ENCODE results near the gene BST1. TPM values are rescaled to one million over a fixed set of nuclear protein-coding genes. Genes with fewer than 3 reads are reported as not detected.

The BST1 gene
- total RNA-seq, 1 experiment from 2014 or later, result not detected

DNA sequence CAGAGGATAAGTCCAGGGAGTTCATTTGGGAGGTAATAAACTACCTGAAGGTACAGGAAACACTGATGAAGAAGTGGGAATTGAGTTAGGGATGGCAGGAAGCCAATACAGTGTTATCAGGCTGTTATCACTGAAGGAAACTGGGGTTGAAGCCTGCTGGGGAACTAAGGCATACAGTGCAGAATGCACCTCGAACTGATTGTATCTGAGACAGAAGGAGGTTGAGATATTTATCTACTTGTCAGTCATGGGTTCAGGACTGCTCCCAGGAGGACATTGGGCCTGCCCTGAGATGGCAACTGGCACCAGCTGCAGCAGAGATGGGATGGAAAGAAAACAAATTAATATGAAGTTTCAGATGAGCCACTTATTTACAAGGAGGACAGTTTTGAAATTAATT is 39.8 kb downstream of the BST1 start:
- Mint-ChIP-seq H3K4me1 (peaks cover 0 to 3% of the 10 kb centered on the region in 2 experiments; a peak in 1 of 4 replicates), H3K27ac (no peak overlapping the region), H3K4me3 (no peak overlapping the region), H3K9me3 (peaks cover 3% of the 10 kb centered on the region in 2 experiments; a peak in 3 of 5 replicates), H3K36me3 (ENCODE audit: insufficient read depth in 1 of 3, low read depth in 3 of 3) (0 out of 7 replicates have a peak, but pooled peaks cover 0 to 6% (median 0%) of the 10 kb centered on the region in 3 experiments), H3K27me3 (ENCODE audit: low read depth) (no peaks in the 10 kb centered on the region)
- Histone ChIP-seq H2BK5ac (ENCODE audit: insufficient read length, low read length) (no peak overlapping the region), H3K9me3 (ENCODE audit: control insufficient read depth, low read depth, low read length) (no peaks in the 10 kb centered on the region), H3K18ac (ENCODE audit: insufficient read length, low read depth, low read length) (no peak overlapping the region), H3K56ac (ENCODE audit: insufficient read length, low read depth, low read length) (no peak overlapping the region), H4K91ac (ENCODE audit: insufficient read length, low read depth, low read length) (no peak overlapping the region), H2BK12ac (ENCODE audit: insufficient read length, low read depth, low read length) (no peak overlapping the region), H3K23ac (ENCODE audit: insufficient read length, low read depth, low read length) (no peak overlapping the region), H3K4me2 (ENCODE audit: insufficient read depth, insufficient read length, low read length) (no peak overlapping the region), H2AK5ac (ENCODE audit: insufficient read length, low read length) (no peak overlapping the region), H2BK15ac (ENCODE audit: low read depth, low read length) (no peak overlapping the region), H3K79me1 (ENCODE audit: insufficient read depth, low read depth, low read length, poor library complexity, severe bottlenecking) (no peaks in the 10 kb centered on the region), H3K4ac (ENCODE audit: low read depth, low read length) (no peak overlapping the region), H4K20me1 (ENCODE audit: control insufficient read depth, insufficient read depth, insufficient read length) (no peaks in the 10 kb centered on the region), H3K27ac (ENCODE audit: insufficient read length, low read depth, low read length) (no peak overlapping the region), H3K9ac (ENCODE audit: extremely low read depth, insufficient read length, low read length) (no peak overlapping the region), H2BK20ac (ENCODE audit: low read depth, low read length, poor library complexity, severe bottlenecking) (no peak overlapping the region), H3K79me2 (ENCODE audit: insufficient read depth, low read length) (no peaks in the 10 kb centered on the region), H3K14ac (ENCODE audit: insufficient read depth, low read length) (no peak overlapping the region), H2AFZ (ENCODE audit: low read length) (no peak overlapping the region), H3K23me2 (ENCODE audit: insufficient read length, low read depth, low read length, poor library complexity, severe bottlenecking) (no peaks in the 10 kb centered on the region), H2BK120ac (ENCODE audit: low read depth, low read length, poor library complexity, severe bottlenecking) (no peak overlapping the region), H3K27me3 (ENCODE audit: insufficient read depth, low read length) (no peaks in the 10 kb centered on the region; the same call in 1 of the 2 replicates), H3K4me1 (ENCODE audit: insufficient read depth, low read length) (no peaks in the 10 kb centered on the region), H4K8ac (replicated peaks; ENCODE audit: insufficient read length, low read depth, low read length) (no peak overlapping the region), H4K5ac (ENCODE audit: insufficient read length, low read depth, low read length) (no peak overlapping the region), H3T11ph (ENCODE audit: low read length) (no peak overlapping the region)
- WGBS (ENCODE audit: extremely low coverage, insufficient read length, low lambda C conversion rate), result no CpG with 5 or more reads among the region's 1 CpG
- TF ChIP-seq, protein P1, sequence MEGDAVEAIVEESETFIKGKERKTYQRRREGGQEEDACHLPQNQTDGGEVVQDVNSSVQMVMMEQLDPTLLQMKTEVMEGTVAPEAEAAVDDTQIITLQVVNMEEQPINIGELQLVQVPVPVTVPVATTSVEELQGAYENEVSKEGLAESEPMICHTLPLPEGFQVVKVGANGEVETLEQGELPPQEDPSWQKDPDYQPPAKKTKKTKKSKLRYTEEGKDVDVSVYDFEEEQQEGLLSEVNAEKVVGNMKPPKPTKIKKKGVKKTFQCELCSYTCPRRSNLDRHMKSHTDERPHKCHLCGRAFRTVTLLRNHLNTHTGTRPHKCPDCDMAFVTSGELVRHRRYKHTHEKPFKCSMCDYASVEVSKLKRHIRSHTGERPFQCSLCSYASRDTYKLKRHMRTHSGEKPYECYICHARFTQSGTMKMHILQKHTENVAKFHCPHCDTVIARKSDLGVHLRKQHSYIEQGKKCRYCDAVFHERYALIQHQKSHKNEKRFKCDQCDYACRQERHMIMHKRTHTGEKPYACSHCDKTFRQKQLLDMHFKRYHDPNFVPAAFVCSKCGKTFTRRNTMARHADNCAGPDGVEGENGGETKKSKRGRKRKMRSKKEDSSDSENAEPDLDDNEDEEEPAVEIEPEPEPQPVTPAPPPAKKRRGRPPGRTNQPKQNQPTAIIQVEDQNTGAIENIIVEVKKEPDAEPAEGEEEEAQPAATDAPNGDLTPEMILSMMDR (conservative IDR thresholded peaks at IDR 0.05), result no peak
- no peak for DNase-seq
